Measurements from ENCODE around the gene MARS1.

Gene MARS1

DNA sequence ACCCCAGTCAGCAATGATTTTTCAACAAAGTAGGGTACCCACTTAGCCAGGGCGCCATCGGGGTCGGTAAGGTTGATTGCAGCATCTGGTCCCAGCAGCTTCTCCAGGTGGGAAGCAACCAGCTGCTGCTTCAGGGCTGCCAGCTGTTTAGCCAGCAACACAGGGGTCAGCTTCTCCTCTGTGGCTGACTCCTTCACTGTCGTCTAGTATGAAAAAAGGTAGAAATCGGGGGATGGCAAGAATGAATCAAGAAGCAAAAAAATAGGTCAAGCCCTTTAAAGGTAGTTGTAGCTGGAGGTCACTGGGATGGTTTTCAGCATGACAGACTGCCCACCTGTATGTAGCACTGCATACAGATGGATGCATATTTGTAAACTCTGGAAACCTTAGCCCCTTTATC lies 46.4 kb downstream of the MARS1 start:
- no peak for DNase-seq

DNA sequence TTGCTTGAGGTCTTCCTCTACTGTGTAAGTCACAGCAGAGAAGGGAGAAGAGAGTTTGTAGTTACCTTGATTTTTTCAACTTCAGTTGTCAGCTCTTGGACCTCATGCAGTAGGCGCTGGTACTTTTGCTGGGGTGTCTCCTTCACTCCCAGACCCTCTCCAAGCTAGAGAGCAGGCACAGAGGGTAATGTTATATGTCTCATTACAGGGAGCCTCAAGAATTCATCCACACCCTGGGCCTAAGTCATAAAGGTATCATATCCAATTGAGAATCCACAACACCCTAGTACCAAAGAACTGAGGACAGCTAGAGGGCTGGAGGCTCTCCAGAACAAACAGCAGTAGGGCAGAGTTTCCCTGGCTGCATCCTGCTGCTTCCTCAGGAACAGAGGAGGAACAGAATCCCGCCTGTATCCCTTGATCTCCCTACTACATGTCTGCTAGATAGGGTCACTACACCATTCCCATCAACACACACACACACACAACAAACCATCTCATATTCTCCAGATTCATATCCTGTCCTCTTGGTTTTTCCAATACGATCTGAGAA lies 47.2 kb downstream of the MARS1 start:
- no peak for DNase-seq

DNA sequence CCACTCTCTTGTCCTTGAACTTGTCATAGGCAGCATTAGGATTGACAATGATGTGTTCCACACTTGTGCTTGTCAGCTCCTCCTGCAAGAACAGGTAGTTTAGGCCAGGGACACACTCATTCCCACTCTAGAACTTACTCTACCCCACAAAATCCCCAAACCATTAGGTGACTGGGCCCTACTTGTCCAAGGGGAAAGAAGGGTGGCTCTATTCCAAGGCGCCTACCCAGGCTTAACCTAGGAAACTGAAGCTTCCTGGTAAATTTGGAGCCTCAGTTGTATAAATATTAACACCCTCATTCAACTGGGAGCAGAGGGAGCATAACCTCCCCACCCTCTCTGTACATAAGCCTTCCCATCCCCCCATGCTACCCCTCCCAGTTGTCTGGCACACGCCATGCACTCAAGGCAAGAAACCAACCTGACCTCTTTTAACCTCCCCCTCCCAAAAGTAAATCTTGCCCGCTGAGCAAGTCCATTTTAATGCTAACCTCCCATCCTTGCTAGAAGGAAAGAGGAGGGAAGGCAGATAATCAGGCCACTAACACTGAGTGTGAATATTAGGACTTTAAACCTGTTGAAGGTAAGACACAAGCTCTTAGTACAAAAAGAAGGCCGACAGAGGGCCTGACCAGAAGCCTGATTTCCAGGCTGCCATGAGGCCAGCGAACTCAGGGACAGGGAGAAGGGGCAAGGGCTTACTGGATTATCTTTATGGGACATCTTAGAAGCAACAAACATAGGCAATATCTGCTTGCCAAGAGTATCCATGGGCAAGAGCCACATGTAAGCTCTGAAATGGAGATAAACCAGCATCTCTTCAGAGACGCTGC lies 48.1 kb downstream of the MARS1 start:
- DNase-seq: no peak

DNA sequence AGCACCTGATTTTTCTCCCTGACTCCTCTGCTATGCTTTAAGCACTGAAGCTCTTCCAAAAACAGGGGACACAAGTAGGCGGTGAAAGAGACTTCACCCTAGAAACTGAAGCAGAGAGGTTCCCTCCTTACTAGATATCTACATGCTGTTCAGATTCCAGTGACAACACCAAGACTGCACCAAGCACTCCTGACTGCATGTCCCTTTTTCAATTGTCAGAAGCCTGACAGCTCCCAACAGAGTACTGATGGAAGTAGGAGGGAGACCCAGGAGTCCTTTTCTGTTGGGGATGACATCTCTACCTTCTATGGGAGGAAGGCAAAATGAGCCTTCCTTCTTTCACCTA lies 48.7 kb downstream of the MARS1 start:
- DNase-seq: no peak

DNA sequence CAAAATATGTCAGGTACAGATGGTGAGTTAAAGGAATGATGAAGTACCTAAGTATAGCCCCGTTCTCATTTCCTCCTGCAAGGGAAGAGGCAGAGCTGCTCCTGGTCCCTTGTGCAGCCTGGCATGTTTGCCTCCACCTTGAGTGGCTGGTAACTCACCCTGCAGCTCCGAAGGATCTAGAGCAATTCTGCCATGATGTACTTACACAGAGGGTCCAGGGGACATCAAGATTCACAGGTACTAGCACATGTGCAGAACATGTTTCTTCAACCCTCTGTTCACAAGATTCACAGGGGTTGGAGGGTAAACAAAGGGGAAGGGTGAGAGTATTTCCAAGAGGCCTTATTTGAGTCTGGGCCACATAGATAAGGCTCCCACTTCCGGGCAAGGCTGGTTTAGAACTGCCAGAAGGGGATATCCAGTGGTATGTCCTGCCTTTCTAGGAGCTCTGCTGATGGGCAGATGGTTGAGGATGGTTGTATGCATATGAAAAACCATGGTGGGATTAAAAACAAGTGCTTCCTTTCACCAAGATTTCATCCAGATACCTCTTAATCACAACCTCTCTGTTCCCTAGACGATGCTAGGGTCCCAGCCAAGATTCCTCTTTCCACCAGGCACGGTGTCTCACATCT lies 51.4 kb downstream of the MARS1 start:
- no peak for DNase-seq

DNA sequence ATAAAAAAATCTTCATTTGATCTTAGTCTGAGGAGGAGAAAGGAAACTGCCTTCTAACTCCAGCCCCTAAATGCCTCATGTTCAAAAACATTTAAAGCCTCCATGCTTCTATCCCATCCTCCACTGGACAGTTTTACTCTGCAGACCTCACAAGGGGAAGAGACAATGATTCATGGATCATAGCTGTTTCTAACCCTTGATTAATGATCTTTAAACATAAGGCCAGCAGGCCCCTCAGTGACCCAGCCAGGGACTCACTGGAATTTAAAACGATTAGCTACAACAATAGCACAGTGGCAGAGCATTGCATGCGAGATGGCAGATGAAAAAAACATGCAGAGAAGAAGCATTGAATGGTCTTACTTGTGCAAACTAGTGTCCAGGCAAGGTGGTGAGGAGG lies 53.1 kb downstream of the MARS1 start:
- no peak for DNase-seq

DNA sequence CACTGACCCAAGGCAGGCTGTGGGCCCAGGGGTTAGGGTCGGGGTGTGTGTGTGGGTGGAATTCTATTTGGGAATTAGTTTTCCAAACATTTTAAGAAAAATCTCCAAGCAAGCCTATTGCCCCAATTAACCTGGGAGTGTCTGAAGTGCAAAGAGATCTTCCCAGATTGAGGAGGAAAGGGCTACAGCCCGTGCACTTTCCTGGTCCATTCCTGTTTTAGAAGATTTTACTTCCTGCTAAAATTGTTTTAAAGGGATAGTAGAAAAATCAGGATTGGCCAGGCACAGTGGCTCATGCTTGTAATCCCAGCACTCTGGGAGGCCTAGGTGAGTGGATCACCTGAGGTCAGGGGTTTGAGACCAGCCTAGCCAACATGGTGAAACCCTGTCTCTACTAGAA lies 53.8 kb downstream of the MARS1 start:
- no peak for DNase-seq

DNA sequence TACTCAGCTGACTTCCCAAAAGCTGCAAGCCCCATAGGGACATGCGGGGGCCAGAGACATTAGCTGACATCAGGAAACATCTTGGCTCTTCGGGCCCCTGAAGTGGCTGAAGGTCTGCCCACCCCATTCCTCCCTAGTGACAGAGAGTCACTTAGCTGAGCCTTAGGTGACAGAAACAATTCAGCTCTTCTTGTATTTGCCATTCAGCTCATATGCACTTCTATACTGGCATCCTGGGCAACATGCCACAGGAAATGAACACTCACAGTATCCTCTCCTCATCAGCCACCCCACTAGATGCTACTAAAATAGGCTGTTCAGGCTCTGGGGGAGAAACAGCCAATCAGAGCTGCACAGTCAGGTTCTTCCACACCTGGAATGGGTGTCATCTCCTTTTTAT lies 55.7 kb downstream of the MARS1 start:
- DNase-seq: no peak

DNA sequence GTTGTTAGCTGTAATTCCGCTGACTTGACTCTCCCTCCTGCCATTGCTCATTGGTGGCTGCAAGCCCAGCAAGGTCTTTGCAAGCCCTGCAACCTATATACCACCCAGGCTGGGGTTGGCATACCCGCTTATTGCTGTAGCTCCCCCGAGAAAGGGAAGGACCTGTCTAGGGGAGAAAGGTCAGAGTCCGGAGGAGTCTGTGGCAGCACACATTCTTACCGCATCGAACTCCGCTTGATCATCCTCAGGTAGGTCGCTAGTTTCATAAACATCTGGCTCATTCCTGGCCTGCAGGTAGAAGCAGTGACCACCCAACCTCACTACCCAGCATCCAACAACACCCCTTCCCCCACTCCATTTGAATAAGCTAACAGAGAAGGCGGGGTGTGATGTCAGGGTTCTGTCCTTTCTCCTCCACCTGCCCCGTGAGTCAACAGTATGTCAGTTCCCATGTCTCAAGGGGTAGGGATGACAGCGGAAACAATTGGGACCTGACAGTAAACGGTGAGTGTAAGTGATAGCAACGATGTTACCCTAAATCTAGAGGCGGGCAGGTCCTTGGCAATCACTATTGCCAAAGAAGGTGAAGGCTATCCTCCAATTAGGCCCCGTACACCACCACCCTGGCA lies 58.1 kb downstream of the MARS1 start:
- no peak for DNase-seq

DNA sequence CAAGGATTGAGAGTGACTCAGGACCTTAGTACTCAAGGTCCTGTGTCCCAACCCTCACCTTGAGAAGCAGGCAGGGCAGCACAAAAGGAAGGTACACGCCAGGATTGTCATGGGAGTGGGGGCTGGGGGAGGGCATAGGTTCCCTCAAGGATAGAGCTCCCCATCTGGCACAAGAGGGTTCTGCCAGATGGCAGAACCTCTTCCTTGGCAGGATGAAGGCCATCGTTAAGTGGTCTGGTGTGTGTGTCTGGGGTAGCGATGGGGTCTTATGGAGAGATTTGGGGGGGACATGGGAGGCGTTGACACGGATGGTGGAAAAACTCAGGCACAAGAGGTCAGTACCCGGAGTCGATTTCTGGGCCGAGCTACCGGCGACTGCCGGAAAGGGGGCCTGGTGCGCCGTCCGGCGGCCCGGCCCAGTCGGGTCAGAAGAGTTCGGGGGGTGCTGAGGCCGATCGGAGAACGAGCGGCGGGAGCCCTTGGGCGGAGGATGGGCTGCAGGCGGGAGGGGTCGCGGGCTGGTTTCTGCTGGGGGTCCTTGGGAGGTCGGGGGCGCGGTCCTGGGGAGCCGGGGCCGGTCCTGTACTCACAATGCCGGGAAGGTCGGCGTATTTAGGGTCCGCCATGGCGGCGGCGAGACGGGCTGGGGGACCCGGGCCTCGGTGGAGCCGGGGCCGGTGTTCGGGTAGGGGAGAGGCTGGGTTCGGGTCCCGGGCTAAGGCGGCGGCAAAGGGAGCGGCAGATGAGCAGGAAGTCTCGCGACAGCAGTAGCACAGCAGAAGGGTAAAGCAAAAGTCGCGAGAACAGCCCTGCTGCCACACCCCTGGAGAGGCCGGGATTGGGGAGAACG lies 58.8 kb downstream of the MARS1 start, which contains the start of gene DCTN2:
Gene DCTN2 (minus strand): TSS at position 755 of the 850 bp plus-strand sequence. CDS start 129 bp downstream, at position 626.
- DNase-seq: peak; percentile 96

DNA sequence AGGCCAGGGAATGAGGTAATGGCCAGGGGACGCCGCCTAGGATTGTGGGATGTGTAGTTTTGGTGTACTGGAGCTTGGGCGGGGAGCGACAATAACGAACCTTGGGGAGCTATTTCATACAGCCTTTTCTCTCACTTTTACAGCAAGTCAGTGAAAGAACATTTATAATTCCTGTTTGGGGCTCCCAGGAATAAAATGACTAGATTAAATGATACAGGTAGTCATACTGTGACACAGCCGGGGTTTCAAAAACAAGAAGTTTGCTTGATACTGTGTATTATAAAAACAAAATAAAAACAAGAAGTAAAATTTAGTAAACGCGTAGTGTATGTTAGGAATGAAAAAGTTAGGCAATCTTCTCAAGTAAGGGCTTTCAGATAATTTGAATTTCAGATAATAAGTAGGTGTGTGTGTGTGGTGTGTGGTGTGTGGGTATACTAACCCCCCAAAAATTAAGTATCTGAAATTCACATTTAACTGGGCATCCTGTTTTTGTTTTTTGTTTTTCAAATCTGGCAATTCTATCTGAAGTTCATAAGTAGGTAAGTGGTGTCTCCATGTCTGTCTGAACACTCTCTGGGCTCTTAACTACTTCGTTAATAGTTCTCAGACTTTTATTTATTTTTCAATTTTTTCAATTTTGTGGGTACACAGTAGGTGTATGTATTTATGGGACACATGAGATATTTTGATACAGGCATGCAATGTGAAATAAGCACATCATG lies 59.6 kb downstream of the MARS1 start:
- DNase-seq: no peak

DNA sequence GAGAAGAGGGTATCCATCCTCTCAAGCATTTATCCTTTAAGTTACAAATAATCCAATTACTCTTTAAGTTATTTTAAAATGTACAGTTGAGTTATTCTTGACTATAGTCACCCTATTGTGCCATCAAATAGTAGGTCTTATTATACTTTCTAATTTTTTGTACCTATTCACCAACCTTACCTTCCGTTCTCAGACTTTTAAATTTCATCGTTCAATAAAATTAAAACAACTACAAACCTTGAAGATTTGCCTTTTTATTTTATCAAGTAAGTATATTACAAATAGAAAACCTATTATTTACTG lies 60.1 kb downstream of the MARS1 start:
- DNase-seq: no peak

DNA sequence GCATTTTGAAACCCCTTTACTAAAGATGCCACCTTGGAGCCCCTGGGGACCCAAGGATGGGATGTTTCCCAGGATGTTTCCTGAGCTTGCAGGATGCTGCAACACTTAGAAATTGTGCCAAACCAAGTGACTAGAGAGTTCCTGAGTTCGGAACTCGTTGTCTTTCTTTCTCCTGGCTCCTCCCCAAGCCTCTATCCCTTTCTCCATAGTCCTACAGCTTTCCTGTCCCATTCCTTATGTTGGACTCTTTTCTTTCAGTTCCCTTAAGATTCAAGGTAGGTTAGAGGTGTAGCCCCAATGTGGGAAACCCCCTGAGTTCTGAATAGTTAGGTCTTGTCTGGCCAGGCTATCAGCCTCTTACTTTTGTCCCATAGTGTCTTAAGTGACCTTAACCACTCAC lies 60.6 kb downstream of the MARS1 start:
- no peak for DNase-seq

DNA sequence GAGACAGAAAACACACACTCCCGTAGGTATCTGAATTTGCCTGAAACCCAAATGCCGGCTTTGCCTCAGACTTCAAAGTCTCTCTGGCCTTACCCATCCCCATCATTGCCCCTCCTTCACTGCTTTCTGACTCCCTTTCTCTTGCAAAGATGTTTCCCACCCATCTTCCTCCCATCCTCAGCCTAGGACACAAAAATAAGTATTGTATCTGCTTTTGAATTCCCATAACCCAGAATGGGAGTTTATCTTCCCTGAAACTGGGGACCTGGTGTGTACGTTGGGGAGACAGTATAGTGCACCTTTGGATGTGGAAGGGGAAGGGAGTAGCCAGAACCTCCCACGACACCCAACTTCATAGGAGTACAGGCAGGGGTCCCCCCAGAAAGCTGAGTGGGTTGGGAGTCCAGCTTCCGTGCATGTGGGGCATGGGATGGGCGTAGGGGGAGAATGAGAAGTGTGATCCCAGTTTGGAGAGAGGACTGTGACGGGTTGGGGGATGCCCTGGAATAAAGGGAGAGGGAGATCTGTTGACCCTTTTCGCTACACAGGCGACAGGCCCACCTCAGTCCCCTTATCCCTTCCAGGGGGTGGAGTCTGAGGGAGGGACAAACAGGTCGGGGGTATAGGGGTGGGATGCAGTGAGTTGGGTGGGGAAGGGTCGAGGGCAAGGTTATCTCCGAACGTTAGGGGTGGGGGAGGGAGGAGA lies 61.5 kb downstream of the MARS1 start:
- DNase-seq: no peak

DNA sequence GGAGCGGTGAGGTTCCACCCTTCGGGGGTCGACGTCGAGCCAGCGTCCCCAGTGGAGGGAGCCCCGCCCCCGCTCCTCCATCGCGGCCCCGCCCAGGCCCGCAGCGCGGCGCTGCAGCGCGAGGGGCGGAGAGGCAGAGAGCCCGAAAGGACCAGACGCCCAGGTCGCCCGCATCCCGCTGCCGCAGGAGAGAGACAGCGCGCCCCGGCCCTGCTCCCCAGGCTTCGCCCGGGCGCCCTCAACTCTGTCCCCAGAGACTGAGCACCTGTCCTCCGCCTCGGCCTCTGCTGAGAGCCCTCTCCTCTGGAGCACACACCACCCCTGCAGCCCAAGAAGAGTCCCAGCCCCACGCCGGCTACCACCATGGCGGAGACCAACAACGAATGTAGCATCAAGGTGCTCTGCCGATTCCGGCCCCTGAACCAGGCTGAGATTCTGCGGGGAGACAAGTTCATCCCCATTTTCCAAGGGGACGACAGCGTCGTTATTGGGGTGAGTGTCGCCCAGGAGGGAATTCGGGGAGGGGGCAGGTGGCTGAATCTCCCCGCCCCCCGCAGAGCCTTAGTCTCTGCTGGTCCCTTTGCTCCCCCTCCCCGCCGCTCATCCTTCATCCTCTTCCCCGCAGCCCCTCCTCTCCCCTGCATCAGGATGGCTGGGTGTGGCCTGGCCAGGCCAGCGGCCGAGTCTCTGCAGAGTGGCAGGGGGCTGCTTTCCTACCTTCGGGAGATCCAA lies 62.2 kb downstream of the MARS1 start, which contains the start of gene KIF5A:
Gene KIF5A (plus strand): TSS at position 136 of the 732 bp plus-strand sequence. CDS start 228 bp downstream, at position 364.
- peak; percentile 61 for DNase-seq

DNA sequence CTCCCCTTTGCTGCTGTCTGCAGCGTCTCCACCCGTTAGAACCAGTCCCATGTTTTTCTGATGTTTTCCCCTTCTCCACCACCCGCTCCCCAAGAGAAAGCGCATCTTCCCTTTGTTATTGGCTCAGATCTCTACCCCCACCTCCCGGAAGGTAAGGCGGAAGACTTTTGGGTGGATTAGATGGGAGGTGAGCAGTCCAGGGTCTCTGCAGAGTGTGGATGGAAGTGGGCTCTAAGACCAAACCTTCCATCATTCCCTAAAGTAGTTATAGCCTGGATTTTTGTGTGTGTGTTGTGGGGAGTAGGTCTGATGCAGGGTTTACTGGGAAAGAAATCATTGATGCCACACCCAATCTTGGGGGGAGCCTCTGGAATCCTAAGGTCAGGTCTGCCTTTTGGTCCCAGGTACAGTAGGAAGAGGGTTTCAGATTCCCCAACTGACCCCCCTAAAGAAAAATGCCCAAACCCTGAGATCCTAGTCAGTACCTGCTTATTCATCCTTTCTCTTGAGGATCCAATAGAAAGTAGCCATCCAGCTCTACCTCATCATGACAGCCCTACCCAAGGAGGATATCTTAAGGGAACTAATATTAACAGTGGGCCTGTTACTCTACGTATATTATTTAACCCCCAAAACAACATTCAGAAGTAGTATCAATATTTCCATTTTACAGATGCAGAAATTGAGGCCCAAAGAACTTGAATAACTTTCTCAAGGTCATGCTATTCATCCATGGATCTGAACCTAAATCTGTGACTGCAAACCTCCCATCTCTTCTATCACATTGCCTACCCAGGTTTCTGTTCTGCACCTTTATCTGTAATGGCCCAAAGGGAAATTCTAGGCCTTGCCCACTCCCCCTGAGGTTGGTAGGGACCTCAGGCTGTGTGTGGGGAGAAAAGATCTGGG lies 63.0 kb downstream of the MARS1 start:
- no peak for DNase-seq

DNA sequence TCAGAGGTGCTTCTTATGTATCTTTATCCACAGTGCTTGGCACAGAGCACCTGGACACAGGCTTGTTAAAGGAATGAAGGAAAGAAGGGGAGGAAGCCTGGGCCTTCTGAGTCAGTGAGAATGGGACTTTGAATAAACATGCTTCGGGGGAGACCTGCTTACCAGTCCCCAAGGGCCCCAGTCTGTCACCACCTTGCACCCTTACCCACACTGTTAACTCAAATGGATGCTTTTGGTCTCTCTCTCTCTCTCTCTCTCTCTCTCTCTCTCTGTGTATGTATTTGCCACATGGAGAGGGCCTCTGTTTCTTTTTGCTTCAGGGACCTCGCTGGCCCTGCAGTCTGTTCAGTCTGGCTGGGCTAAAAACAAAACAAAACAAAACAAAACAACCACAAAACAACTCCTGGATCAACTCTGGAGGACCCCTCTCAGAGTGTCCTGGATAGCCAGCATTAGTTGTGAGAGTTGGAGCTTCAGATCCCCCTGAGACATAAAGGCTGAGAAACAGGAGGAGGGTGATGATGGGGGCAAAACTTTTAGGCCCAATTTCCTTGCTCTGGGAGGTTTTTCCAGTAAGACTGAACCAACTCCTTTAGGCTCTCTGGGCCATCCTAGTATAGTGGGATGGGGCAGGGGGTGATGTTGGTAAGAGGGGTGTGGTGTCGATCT lies 63.9 kb downstream of the MARS1 start:
- no peak for DNase-seq

DNA sequence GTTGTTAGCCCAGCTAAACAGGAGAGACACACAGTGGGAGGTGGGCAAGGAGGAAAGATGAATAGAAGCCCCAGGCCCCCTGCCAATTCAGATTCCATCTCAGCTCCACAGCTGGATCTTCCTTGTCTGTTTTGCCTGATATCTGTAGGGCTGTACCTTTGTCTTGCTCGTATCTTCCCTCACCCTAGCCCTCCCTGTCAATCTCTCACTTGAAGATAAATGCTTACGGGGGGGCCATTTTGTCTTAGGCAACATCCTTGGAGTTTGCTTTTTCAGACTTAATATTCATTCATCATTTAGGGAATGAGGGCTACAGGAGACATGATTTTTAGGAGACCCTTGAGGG lies 64.4 kb downstream of the MARS1 start:
- DNase-seq: no peak

DNA sequence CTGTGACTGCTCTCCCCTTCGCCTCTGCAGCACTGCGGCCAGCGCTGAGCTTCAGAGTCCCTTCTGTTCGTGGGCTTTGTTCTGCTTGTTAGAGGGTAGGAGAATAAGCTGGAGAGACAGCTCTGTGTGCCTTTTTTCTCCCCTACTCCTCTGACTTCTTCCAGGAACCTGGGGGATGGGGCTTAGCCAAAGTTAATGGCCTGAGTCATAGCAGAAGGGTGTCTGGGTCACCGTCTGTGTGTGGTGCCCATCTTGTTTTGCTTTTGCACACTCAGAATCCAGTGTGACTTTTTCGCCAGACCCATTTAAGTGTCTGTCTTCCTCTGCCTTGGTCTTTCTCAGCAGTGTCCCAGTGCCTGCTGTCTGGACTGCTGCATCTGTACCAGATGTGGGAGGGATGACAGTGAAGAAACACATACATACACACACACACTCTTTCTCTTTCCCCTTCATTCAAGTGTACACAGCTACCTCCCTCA lies 65.0 kb downstream of the MARS1 start:
- DNase-seq: no peak

Measured in CD4-positive, alpha-beta T cell treated with Interleukin-12 subunit alpha and Interleukin-12 subunit beta, for 1 hour (primary cell).